Keratinocyte (primary cell): ENCODE measurements around the gene PIWIL4. TPM values are rescaled to one million over a fixed set of nuclear protein-coding genes. Genes with fewer than 3 reads are reported as not detected.
"Not testable (repeated sequence)": the region's sequence is repeated elsewhere in the genome, so short reads cannot be mapped to it uniquely, and the experiment has no call there.

Source experiments
- DNase-seq: peaks from one replicate; pipeline ENCODE4 v3.0.0-alpha.2; 2011; ENCODE audit warnings: low read depth, missing footprints, low spot score
- FAIRE-seq: peaks from 2 replicates; lab custom pipeline; 2011; peaks lifted over from hg19 to GRCh38; lab: Jason Lieb, UNC
- H2AFZ ChIP-seq: 2 replicates; pipeline ENCODE4 v1.6.0; 2012; ENCODE audit warnings: low read length, control low read depth, inconsistent platforms; ENCODE audit not compliant: control insufficient read depth
- H3K27ac ChIP-seq: 2 replicates; pipeline ENCODE4 v1.5.1; 2011; ENCODE audit warnings: low read length; ENCODE audit not compliant: control insufficient read depth, insufficient read depth
- H3K27me3 ChIP-seq: 3 replicates; pipeline ENCODE4 v1.6.0; 2011; ENCODE audit warnings: low read length; ENCODE audit not compliant: control insufficient read depth, insufficient read depth; ENCODE audit errors: extremely low read depth
- H3K36me3 ChIP-seq, 2 experiments: 2 replicates in 1 of 2; 3 replicates in 1 of 2; pipeline ENCODE4 v1.5.1; 2011; ENCODE audit warnings: low read length in 2 of 2, mild to moderate bottlenecking in 1 of 2; ENCODE audit not compliant: control insufficient read depth in 2 of 2, insufficient read depth in 2 of 2; ENCODE audit errors: extremely low read depth in 1 of 2
- H3K4me1 ChIP-seq: 3 replicates; pipeline ENCODE4 v1.5.1; 2011; ENCODE audit warnings: low read length; ENCODE audit not compliant: control insufficient read depth, insufficient read depth; ENCODE audit errors: extremely low read depth
- H3K4me2 ChIP-seq: 3 replicates; pipeline ENCODE4 v1.6.0; 2011; ENCODE audit warnings: low read depth, low read length; ENCODE audit not compliant: control insufficient read depth, insufficient read depth; ENCODE audit errors: extremely low read depth
- H3K4me3 ChIP-seq, 3 experiments: fragments of 200-600 bp in 1 of 3; sonication (generic) in 1 of 3; 2 replicates in 2 of 3; 3 replicates in 1 of 3; pipeline ENCODE4 v1.5.1; 2011 to 2016; ENCODE audit warnings: low read length in 3 of 3, mild to moderate bottlenecking in 3 of 3, control low read depth in 2 of 3, inconsistent platforms in 1 of 3, low read depth in 1 of 3, mixed read lengths in 1 of 3, mixed run types in 1 of 3, moderate library complexity in 1 of 3; ENCODE audit not compliant: control insufficient read depth in 2 of 3, insufficient read depth in 2 of 3; ENCODE audit errors: extremely low read depth in 1 of 3
- H3K79me2 ChIP-seq: 2 replicates; pipeline ENCODE4 v1.6.0; 2012; ENCODE audit warnings: low read length; ENCODE audit not compliant: control insufficient read depth, insufficient read depth
- H3K9ac ChIP-seq: 3 replicates; pipeline ENCODE4 v1.6.0; 2011; ENCODE audit warnings: low read length; ENCODE audit not compliant: control insufficient read depth, insufficient read depth; ENCODE audit errors: extremely low read depth
- H3K9me1 ChIP-seq: 3 replicates; pipeline ENCODE4 v1.6.0; 2011; ENCODE audit warnings: low read length; ENCODE audit not compliant: control insufficient read depth, insufficient read depth; ENCODE audit errors: extremely low read depth
- H3K9me3 ChIP-seq: 2 replicates; pipeline ENCODE4 v1.5.1; 2012; ENCODE audit warnings: low read depth, low read length; ENCODE audit not compliant: control insufficient read depth
- H4K20me1 ChIP-seq: 3 replicates; pipeline ENCODE4 v1.6.0; 2011; ENCODE audit warnings: low read length; ENCODE audit not compliant: control insufficient read depth, insufficient read depth; ENCODE audit errors: extremely low read depth
- EZH2 ChIP-seq: IDR thresholded peaks from one replicate; pipeline ENCODE4 v1.6.1; 2012; ENCODE audit warnings: inconsistent platforms, mild to moderate bottlenecking, low read length, moderate library complexity
- dilution Hi-C: fragments of 300-500 bp; cut with MboI; formaldehyde crosslinking; loops from one replicate; pipeline ENCODE4 v1.7.0; 2020; ENCODE audit warnings: low sequenced_read_pairs; ENCODE audit not compliant: extremely low pct_ligation_motif_present
- polyA plus RNA-seq, 5 experiments: library from polyadenylated mRNA; depleted of rRNA in 3 of 5; stranded (reverse) in 3 of 5; stranded (forward) in 1 of 5; unstranded in 1 of 5; fragments of >200 nt; gene quantifications; 1 replicate in 1 of 5; 2 replicates in 3 of 5; 3 replicates in 1 of 5; pipeline versions ENCODE4 v1.2.1 to v1.2.3, GENCODE V29; 2011 to 2012; ENCODE audit warnings: missing spikeins in 2 of 5, low read depth in 1 of 5, low replicate concordance in 1 of 5
- TF ChIP-seq, protein P1 (sequence below), 3 experiments: IDR thresholded peaks in 1 of 3; conservative IDR thresholded peaks in 1 of 3; optimal IDR thresholded peaks in 1 of 3; 2 replicates in 2 of 3; 3 replicates in 1 of 3; pipeline versions ENCODE3 to v1.5.1; 2011; ENCODE audit warnings: low read length in 3 of 3, mild to moderate bottlenecking in 3 of 3, moderate library complexity in 2 of 3, control low read depth in 1 of 3, inconsistent platforms in 1 of 3; ENCODE audit not compliant: insufficient read depth in 2 of 3; ENCODE audit errors: extremely low read depth in 1 of 3

The PIWIL4 gene
- polyA plus RNA-seq, 1 donor (not counting 4 experiments of a cell fraction or from before 2014, with no cell fraction given): 0.14 TPM

- Histone ChIP-seq H3K9me3 (no peaks in the 10 kb centered on the region), H3K79me2 (no peaks in the 10 kb centered on the region), H3K4me2 (no peak overlapping the region), H3K27me3 (no peaks in the 10 kb centered on the region), H2AFZ (no peak overlapping the region), H4K20me1 (no peaks in the 10 kb centered on the region), H3K36me3 (no peaks in the 10 kb centered on the region), H3K9ac (no peak overlapping the region), H3K4me3 (no peak overlapping the region), H3K4me1 (peaks cover 17% of the 10 kb centered on the region), H3K27ac (no peak overlapping the region), H3K9me1 (no peaks in the 10 kb centered on the region)
- TF ChIP-seq, protein P1, sequence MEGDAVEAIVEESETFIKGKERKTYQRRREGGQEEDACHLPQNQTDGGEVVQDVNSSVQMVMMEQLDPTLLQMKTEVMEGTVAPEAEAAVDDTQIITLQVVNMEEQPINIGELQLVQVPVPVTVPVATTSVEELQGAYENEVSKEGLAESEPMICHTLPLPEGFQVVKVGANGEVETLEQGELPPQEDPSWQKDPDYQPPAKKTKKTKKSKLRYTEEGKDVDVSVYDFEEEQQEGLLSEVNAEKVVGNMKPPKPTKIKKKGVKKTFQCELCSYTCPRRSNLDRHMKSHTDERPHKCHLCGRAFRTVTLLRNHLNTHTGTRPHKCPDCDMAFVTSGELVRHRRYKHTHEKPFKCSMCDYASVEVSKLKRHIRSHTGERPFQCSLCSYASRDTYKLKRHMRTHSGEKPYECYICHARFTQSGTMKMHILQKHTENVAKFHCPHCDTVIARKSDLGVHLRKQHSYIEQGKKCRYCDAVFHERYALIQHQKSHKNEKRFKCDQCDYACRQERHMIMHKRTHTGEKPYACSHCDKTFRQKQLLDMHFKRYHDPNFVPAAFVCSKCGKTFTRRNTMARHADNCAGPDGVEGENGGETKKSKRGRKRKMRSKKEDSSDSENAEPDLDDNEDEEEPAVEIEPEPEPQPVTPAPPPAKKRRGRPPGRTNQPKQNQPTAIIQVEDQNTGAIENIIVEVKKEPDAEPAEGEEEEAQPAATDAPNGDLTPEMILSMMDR (optimal IDR thresholded peaks at IDR 0.05 in 1 of 3, IDR thresholded peaks at IDR 0.05 in 1 of 3, conservative IDR thresholded peaks at IDR 0.05 in 1 of 3; ENCODE audit: extremely low read depth in 1 of 3, insufficient read depth in 2 of 3, low read length in 3 of 3): no peak
- no peak for TF ChIP-seq EZH2
- dilution Hi-C loops: no loop called here
- no peak for FAIRE-seq
- DNase-seq: no peak
These were observed 74.1 kb downstream of the PIWIL4 start for GRCh38 chr11:94641167-94641761.

GRCh38 chr11:94643186-94643585 lies 76.0 kb downstream of the PIWIL4 start:
- FAIRE-seq: not testable (repeated sequence)

DNA sequence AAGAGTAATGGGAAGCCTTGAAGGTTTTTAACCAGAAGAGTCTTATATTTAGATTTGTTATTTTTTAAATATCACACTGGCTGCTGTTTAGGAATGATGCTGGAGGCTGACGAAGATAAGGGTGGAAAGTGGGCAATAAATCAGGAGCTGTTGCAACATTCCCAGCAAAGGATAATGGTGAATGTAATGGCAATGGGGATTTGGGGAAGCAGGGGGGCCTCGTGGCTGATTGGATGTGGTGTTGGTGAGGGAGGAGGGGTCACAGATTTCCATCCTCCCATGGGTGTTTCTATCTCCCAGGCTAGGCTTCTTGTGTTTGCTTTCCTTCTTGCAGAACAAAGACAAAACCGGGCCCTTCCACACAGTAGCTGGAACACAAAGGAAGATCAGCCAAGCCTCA lies 80.8 kb downstream of the PIWIL4 start:
- H3K27ac ChIP-seq: no peak overlapping the region
- no peaks in the 10 kb centered on the region for H3K9me1 ChIP-seq
- H3K4me3 ChIP-seq: no peak overlapping the region
- H3K4me1 ChIP-seq: no peaks in the 10 kb centered on the region
- H3K79me2 ChIP-seq: no peaks in the 10 kb centered on the region
- no peaks in the 10 kb centered on the region for H3K36me3 ChIP-seq
- H4K20me1 ChIP-seq: no peaks in the 10 kb centered on the region
- H3K27me3 ChIP-seq: no peaks in the 10 kb centered on the region
- no peak overlapping the region for H2AFZ ChIP-seq
- dilution Hi-C loops: no loop called here
- DNase-seq (no peak), FAIRE-seq (no peak)
- TF ChIP-seq, protein P1 (optimal IDR thresholded peaks at IDR 0.05 in 1 of 3, IDR thresholded peaks at IDR 0.05 in 1 of 3, conservative IDR thresholded peaks at IDR 0.05 in 1 of 3; ENCODE audit: extremely low read depth in 1 of 3, insufficient read depth in 2 of 3, low read length in 3 of 3): no peak
- H3K4me2 ChIP-seq: no peak overlapping the region
- H3K9me3 ChIP-seq: no peaks in the 10 kb centered on the region
- no peak overlapping the region for H3K9ac ChIP-seq

More at GRCh38 chr11:94643186-94643585, 76.0 kb downstream of the PIWIL4 start:
- H3K4me3 ChIP-seq, dilution Hi-C loops, H3K36me3 ChIP-seq, DNase-seq, H3K79me2 ChIP-seq, H4K20me1 ChIP-seq, H3K4me2 ChIP-seq, H3K27ac ChIP-seq, H2AFZ ChIP-seq, H3K27me3 ChIP-seq, H3K9ac ChIP-seq, H3K9me3 ChIP-seq, H3K9me1 ChIP-seq: not testable (repeated sequence)
- H3K4me1 ChIP-seq: peaks cover 16% of the 10 kb centered on the region
